ENCODE results near the gene HS1BP3.

DNA sequence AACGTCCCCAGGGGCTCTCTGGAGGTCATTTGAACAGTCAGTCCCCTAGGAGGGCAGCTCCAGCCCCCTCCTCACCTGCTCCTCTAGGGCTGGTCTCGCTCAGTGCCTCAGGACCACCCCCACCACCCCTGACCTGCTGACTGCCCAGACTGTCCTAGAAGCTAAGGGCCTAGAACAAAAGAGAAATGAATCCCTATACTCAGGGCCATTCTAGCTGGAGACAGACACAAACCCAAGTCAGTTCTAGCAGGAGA is 83.0 kb downstream of the HS1BP3 start:
- TF ChIP-seq, protein P1, sequence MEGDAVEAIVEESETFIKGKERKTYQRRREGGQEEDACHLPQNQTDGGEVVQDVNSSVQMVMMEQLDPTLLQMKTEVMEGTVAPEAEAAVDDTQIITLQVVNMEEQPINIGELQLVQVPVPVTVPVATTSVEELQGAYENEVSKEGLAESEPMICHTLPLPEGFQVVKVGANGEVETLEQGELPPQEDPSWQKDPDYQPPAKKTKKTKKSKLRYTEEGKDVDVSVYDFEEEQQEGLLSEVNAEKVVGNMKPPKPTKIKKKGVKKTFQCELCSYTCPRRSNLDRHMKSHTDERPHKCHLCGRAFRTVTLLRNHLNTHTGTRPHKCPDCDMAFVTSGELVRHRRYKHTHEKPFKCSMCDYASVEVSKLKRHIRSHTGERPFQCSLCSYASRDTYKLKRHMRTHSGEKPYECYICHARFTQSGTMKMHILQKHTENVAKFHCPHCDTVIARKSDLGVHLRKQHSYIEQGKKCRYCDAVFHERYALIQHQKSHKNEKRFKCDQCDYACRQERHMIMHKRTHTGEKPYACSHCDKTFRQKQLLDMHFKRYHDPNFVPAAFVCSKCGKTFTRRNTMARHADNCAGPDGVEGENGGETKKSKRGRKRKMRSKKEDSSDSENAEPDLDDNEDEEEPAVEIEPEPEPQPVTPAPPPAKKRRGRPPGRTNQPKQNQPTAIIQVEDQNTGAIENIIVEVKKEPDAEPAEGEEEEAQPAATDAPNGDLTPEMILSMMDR (IDR thresholded peaks at IDR 0.05 in 4 of 5, conservative IDR thresholded peaks at IDR 0.05 in 1 of 5): no peak
- TF ChIP-seq POLR2A (IDR thresholded peaks at IDR 0.05): no peak

Data from gastrocnemius medialis (tissue), 4 donors.